Adrenal gland (tissue), 12 donors: ENCODE results near the gene IFT20. TPM values are rescaled to one million over a fixed set of nuclear protein-coding genes. Genes with fewer than 3 reads are reported as not detected.
A peak's percentile ranks its signal among the peaks of the same experiment; 100 is the strongest.

Experiments used
- DNase-seq, 7 donors: peaks; one replicate each; pipeline ENCODE4 v3.0.0-alpha.2; 2019 to 2020
- H3K27ac ChIP-seq, 5 donors: fragments of 200-600 bp; sonication (generic) in 4 of 5; 1 replicate in 3 of 5; 2 replicates in 2 of 5; pipeline versions ENCODE4 v1.5.1 to v1.8.0; 2016 to 2020; ENCODE audit warnings: mild to moderate bottlenecking in 1 of 5
- H3K27me3 ChIP-seq: fragments of 200-600 bp; 2 replicates; pipeline ENCODE4 v1.8.0; 2021
- H3K36me3 ChIP-seq, 2 donors: fragments of 200-600 bp; replicated peaks in 1 of 2; 1 replicate in 1 of 2; 2 replicates in 1 of 2; pipeline versions ENCODE4 v1.5.1 to v1.8.0; 2018 to 2022
- H3K4me1 ChIP-seq, 2 donors: fragments of 200-600 bp; replicated peaks in 1 of 2; 1 replicate in 1 of 2; 2 replicates in 1 of 2; pipeline versions ENCODE4 v1.5.1 to v1.8.0; 2018 to 2021
- H3K4me3 ChIP-seq, 4 donors: fragments of 200-600 bp; sonication (generic) in 3 of 4; one replicate each; pipeline ENCODE4 v1.5.1; 2016 to 2018
- H3K9me3 ChIP-seq, 3 donors: fragments of 200-600 bp; sonication (generic) in 1 of 3; replicated peaks in 1 of 3; 1 replicate in 2 of 3; 2 replicates in 1 of 3; pipeline versions ENCODE4 v1.5.1 to v1.8.0; 2016 to 2021
- POLR2A ChIP-seq, 2 donors: fragments of 450-650 bp; IDR thresholded peaks; one replicate each; pipeline ENCODE4 v1.6.1; 2017; ENCODE audit warnings: antibody characterized with exemption in 2 of 2, mild to moderate bottlenecking in 2 of 2, moderate library complexity in 1 of 2
- WGBS, 4 donors: extraction: QIAGEN DNeasy Blood & Tissue Kit in 2 of 4; methylation state at CpG; one replicate each; pipeline versions ENCODE4 v1.1.5 to v1.1.7; 2013 to 2017; 5-methylcytosine and 5-hydroxymethylcytosine counted together
- intact Hi-C, 2 donors: fragments of 100-400 bp; cut with DNase I; formaldehyde crosslinking; loops; one replicate each; pipeline versions ENCODE4 v1.14.1 to v1.15.0; 2022 to 2023
- polyA plus RNA-seq, 3 donors: library from polyadenylated mRNA; stranded (reverse); fragments of 200-250 nt in 2 of 3; fragments of 350-450 nt in 1 of 3; fragmentation: Illumina TruSeq in 1 of 3; extraction: RNeasy Lipid Tissue Mini Kit (QIAGEN cat#74804) in 1 of 3; gene quantifications; one replicate each; pipeline ENCODE4 v1.2.3, GENCODE V29; 2013 to 2014
- total RNA-seq, 9 donors: library from RNA; depleted of rRNA in 4 of 9; stranded (reverse); fragments of >200 nt in 4 of 9; fragments of 120-200 nt in 1 of 9; fragmentation: NEBNext Ultra II Directional in 1 of 9; extraction: Animal tissue kit (Norgen Biotek cat#: 25700) in 1 of 9; gene quantifications; one replicate each; pipeline versions ENCODE4 v1.1.0 to v1.2.4, GENCODE V29; 2013 to 2023
- TF ChIP-seq, protein P1 (sequence below), 6 experiments: fragments of 450-650 bp in 4 of 6; fragments of 200-600 bp in 2 of 6; sonication (generic) in 1 of 6; IDR thresholded peaks; 1 replicate in 5 of 6; 2 replicates in 1 of 6; pipeline versions ENCODE4 v1.5.1 to v1.8.0; 2016 to 2021; ENCODE audit warnings: antibody characterized with exemption in 6 of 6, mild to moderate bottlenecking in 2 of 6, moderate library complexity in 1 of 6
- donor health status: healthy with polysubstance abuse.
- donor health status: Bipolar disorder and iron deficiency.
- donor health status: DM: yes; HTN: yes; CAD: no.
- donor health status: DM: no; HTN: no; CAD: no.
- donor health status: DM: no; HTN: no; CAD: no.
- donor health status: DM: yes; HTN: yes; CAD: no.

The IFT20 gene
- total and polyA plus RNA-seq, 12 donors, result 24.5 to 100 (median 41.2) TPM

DNA sequence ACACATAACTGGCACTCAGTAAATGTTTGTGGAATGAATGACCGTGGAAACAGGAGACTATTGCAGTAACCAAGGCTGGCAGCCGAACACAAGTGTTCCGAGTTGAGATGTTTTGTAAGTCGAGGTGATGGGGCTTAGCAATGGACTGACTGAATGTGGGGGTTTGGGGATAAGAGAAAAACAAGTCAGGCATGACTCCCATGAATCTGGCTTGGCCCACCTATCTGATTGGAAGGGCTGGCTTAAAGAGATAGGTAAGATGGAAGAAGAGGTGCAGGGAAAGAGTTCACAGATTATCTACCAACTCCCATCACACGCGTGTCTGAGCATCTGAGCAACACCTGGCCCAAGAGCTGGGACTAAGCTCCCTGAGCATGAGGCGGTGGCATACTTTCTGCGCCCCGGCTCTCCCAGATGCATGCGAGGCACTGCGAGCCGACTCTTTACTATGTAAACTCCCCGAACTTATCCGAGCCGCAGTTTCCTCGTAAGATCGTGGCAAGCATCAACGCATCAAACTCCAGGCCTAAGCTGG, 539 bp downstream of the IFT20 start:
- no peaks in the 10 kb centered on the region for H3K9me3 ChIP-seq
- H3K27ac ChIP-seq, result peak overlapping the region in 4 of 5 donors; percentile 57 to 95 (median 80)
- H3K36me3 ChIP-seq, result peaks cover 0 to 23% of the 10 kb centered on the region in 2 donors
- peaks cover 21 to 45% of the 10 kb centered on the region in 2 donors for H3K4me1 ChIP-seq
- no peaks in the 10 kb centered on the region for H3K27me3 ChIP-seq
- intact Hi-C loops, result no loop called here
- WGBS, 4 donors, result 6 to 18% (median 12%) methylated on average over 10 to 18 of the region's 18 CpGs
- H3K4me3 ChIP-seq, result peak overlapping the region; percentile 16 to 91 (median 80)
- TF ChIP-seq, protein P1, sequence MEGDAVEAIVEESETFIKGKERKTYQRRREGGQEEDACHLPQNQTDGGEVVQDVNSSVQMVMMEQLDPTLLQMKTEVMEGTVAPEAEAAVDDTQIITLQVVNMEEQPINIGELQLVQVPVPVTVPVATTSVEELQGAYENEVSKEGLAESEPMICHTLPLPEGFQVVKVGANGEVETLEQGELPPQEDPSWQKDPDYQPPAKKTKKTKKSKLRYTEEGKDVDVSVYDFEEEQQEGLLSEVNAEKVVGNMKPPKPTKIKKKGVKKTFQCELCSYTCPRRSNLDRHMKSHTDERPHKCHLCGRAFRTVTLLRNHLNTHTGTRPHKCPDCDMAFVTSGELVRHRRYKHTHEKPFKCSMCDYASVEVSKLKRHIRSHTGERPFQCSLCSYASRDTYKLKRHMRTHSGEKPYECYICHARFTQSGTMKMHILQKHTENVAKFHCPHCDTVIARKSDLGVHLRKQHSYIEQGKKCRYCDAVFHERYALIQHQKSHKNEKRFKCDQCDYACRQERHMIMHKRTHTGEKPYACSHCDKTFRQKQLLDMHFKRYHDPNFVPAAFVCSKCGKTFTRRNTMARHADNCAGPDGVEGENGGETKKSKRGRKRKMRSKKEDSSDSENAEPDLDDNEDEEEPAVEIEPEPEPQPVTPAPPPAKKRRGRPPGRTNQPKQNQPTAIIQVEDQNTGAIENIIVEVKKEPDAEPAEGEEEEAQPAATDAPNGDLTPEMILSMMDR (IDR thresholded peaks at IDR 0.05), result no peak
- no peak for TF ChIP-seq POLR2A (IDR thresholded peaks at IDR 0.05)
- peak in 2 of 7 donors; percentile 56 to 58 for DNase-seq

DNA sequence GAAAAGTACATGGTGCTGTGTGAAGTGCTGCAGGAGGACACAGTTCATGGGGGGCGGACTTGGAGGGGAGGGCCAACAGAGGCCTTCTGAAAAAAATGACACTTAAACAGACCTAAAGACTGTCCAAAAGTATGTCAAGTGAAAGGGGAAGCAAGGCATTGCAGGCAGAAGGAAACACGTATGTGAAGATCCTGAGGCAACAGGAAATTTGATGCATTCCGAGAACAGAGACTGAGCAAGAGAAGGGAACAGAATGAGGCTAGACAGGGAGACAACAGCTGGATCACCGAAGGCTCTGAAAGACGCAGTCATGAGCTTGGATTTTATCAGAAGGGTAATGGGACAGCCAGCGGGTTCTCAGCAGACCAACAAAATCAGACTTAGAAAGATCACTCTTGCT, 1.1 kb downstream of the IFT20 start:
- no peaks in the 10 kb centered on the region for H3K9me3 ChIP-seq
- peak overlapping the region in 3 of 5 donors; percentile 57 to 95 (median 89) for H3K27ac ChIP-seq
- intact Hi-C loops, result no loop called here
- no peaks in the 10 kb centered on the region for H3K27me3 ChIP-seq
- no peak for TF ChIP-seq POLR2A (IDR thresholded peaks at IDR 0.05)
- TF ChIP-seq, protein P1 (IDR thresholded peaks at IDR 0.05), result no peak
- H3K4me1 ChIP-seq, result peaks cover 21 to 41% of the 10 kb centered on the region in 2 donors
- H3K4me3 ChIP-seq, result peak overlapping the region in 1 of 4 donors; percentile 70
- DNase-seq, result peak in 1 of 7 donors; percentile 50
- H3K36me3 ChIP-seq, result peaks cover 0 to 22% of the 10 kb centered on the region in 2 donors
- 42 to 59% (median 52%) methylated on average over 6 of the region's 6 CpGs for WGBS, 4 donors

DNA sequence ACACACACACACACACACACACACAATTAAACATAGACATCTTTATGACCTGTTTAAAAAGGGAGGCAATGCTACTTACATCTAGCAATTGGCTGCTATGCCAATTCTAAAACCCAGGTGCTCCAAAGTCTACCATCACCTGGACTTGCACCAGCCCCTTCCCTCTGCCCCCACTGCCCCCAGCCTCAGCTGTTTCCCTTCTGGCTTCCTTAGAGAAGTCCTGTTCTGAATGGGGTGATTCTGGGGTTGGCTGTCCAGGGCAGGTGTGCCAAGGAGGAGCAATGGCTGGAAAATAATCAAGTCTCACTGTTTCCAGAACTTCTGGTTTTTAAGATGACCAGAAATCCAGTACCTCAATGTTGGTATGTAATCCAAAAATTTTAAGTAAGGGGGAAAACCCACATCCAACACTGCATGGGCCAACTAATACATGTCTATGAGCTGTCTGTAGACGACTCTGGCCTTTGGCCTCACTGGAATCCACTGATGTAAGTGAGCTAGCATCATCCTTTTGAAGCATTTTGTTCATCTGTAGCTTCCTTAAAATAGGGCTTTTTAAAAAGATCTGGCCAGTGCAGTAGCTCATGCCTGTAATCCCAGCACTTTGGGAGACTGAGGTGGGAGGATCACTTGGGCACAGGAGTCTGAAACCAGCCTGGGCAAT, 2.1 kb downstream of the IFT20 start:
- H3K4me3 ChIP-seq, result no peak overlapping the region
- H3K27me3 ChIP-seq, result no peaks in the 10 kb centered on the region
- WGBS, 4 donors, result 58 to 80% (median 70%) methylated on average over 1 of the region's 1 CpG
- peaks cover 0 to 30% of the 10 kb centered on the region in 2 donors for H3K36me3 ChIP-seq
- TF ChIP-seq, protein P1 (IDR thresholded peaks at IDR 0.05), result no peak
- no peak for TF ChIP-seq POLR2A (IDR thresholded peaks at IDR 0.05)
- no peak overlapping the region for H3K27ac ChIP-seq
- intact Hi-C loops, result no loop called here
- H3K9me3 ChIP-seq, result no peaks in the 10 kb centered on the region
- DNase-seq, result peak in 3 of 7 donors; percentile 6 to 31 (median 8)
- peaks cover 16 to 35% of the 10 kb centered on the region in 2 donors for H3K4me1 ChIP-seq

DNA sequence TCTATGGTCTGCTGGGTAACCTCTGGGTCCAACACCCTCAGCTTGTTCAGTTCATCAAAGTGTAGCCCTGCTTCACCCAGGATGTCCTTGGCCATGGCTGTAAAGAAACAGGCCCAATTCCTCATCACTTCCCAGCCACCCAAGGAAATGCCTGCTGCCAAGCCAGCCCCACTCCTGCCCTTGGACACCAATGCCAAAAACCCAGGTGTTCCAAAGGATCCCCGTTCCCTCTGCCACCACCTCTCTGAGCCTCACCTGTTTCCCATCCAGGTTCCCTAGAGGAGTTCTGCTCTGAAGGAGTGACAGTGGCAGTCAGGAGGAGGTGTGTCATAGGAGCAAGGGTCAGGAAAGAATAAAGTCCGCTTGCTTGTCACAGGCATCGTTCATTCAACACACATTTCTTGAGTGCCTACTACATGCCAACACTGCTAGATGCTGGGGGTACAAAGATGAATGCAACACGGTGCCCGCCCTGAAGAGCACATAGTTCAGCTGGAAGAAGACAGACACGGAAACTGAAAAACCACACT, 3.3 kb downstream of the IFT20 start:
- DNase-seq, result peak in 2 of 7 donors; percentile 17 to 45
- Histone ChIP-seq H3K36me3 (peaks cover 0 to 43% of the 10 kb centered on the region in 2 donors), H3K4me1 (peaks cover 8 to 23% of the 10 kb centered on the region in 2 donors), H3K9me3 (no peaks in the 10 kb centered on the region), H3K4me3 (no peak overlapping the region), H3K27me3 (no peaks in the 10 kb centered on the region), H3K27ac (no peak overlapping the region)
- intact Hi-C loops, result no loop called here
- 90 to 95% (median 93%) methylated on average over 6 of the region's 6 CpGs for WGBS, 4 donors
- TF ChIP-seq, protein P1 (IDR thresholded peaks at IDR 0.05), result no peak
- no peak for TF ChIP-seq POLR2A (IDR thresholded peaks at IDR 0.05)
